GM19395 (cell line): Measurements from ENCODE around the gene CFAP74.

Experiments used
- ATAC-seq: cut with Tn5 transposase; IDR thresholded peaks from one replicate; pipeline ENCODE4 v1.9.1; 2021; ENCODE audit warnings: mild to moderate bottlenecking, moderate library complexity; ENCODE audit not compliant: unreplicated experiment

The CFAP74 gene

DNA sequence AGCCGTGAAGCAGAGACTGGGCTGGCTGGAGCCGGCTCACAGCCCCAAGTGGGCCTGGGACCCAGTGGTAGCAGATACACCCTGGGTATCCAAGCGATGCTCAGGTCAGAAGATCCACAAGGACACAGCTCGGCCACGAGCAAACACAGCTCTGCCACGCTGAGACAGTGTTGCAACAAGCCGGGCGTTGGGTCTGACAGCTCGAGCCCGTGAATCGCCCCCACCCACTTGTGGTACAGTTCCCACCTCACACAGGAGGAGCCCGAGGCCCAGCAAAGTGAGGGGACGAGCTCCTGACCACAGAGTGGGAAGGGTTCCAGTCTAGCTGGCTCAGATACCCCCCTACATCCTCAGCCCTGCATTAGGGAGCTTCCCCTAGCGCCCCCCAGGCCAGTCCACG lies 37.7 kb upstream of the CFAP74 start:
- ATAC-seq: no peak

DNA sequence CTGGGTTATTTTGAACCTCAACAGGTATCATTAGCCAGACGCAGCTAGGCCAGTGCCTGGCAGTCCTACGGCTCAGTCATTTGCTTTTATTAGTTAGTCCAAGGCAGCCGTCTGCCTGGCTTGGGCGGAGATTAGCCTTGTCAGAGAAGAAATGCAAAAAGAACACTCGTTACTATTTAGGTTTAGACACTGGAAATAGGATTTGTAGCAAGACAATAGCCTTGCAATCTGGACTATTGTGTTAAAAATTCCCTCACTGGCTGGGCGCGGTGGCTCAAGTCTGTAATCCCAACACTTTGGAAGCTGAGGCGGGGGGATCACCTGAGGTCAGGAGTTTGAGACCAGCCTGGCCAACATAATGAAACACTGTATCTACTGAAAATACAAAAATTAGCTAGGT lies 35.7 kb upstream of the CFAP74 start:
- no peak for ATAC-seq

DNA sequence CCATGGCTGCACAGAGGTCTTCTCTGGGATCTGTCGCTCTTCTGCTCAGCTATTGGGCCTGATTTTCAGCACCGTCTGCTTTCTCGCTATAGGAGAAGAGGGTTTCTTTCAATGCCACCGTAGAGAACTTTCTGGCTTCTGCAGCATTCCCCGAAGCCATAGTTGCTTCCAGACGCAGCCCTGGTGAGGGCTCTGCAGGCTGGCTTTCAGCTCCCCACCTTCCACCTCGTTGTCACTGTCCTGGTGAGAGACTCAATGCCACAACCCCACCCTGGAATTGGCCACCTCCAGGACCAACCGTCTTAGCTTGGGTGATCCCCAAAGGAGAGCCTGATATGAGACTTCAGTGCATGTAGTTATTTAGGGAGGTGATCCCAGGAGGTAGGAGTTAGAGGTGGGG lies 34.6 kb upstream of the CFAP74 start:
- ATAC-seq: no peak

DNA sequence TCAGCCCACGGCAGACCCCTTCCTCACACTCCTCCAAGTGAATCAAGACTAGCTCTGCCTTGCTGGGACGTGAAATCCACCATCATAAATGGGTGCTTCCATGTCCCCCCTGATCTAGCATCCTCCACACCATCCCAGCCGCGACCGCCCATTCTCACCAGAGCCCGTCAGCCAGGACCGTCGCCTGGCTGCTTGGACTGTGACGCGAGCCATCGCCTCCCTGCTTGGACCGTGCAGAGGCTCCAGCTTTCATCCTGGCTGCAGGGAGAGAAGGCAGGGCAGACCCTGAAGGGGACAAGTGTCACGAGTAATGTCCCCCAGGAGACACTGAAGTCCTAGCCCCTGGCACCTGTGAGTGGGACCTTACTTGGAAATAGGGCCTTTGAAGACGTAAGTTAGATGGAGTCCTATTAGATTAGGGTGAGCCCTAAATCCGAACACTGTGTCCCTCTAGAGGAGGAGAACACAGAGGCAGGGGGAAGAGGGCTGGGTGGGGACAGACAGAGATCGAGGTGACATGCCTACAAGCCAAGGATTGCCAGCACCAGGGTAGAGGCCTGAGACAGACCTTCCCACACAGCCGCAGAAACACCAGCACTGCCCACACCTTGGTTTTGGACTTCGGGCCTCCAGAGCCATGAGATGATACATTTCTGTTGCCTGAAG lies 33.9 kb upstream of the CFAP74 start:
- ATAC-seq: no peak

DNA sequence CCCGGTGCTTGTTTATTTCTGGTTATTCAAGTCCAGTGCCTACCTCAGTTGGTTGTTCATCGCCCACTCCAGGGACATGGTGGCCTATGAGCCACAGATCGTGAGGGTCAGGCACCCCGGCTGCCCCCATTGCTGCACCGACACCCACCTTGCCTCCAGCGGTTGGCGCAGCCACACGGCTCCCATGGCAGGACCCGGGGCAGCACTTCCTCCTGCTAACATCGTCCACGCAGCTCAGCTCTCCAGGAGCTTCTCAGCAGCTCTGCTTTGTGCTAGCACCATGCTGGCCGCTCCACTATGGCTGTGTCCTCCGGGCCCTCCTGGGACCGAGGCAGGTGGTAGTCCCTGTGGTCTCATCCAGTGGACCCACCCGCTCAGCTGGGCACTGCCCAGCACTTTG lies 32.7 kb upstream of the CFAP74 start:
- ATAC-seq: no peak

DNA sequence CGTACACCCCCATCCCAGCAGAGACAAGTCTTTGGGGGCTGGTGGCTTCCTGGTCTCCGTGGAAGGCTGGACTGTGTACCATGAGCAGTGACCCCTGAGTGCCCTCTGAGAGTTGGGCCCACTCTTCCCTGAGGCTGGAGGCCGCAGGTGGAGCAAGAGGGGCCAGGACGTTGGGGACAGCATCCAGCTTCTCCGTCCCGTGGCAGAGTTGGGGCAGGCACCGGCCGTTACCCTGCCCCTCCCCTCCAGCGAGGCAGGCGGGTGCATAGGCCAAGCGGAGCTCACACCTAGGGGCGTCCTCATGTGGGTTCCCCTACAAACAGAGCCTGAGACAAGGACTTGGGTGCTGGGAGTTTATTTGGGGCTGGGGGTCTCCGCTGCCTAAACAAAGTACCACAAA lies 29.6 kb upstream of the CFAP74 start:
- no peak for ATAC-seq

DNA sequence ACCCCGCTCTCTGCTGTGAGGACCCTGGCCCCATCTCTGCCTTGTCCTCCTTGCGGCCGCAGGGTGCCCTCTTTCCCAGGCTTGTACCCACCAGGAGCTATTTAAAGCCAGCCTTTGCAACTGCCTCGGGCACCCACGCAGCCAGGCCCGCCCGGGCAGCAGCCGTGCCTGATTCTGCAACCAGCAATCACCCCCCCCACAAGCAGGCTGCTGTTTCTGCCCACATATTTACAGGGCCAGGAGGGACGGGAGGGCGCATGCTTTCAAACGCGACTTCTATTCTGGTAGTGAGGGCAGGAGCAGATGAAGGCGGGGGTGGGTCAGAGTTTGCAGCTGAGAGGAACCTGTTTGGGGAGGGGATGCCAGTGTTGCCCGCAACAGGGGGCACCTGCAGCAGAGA lies 29.2 kb upstream of the CFAP74 start:
- no peak for ATAC-seq

DNA sequence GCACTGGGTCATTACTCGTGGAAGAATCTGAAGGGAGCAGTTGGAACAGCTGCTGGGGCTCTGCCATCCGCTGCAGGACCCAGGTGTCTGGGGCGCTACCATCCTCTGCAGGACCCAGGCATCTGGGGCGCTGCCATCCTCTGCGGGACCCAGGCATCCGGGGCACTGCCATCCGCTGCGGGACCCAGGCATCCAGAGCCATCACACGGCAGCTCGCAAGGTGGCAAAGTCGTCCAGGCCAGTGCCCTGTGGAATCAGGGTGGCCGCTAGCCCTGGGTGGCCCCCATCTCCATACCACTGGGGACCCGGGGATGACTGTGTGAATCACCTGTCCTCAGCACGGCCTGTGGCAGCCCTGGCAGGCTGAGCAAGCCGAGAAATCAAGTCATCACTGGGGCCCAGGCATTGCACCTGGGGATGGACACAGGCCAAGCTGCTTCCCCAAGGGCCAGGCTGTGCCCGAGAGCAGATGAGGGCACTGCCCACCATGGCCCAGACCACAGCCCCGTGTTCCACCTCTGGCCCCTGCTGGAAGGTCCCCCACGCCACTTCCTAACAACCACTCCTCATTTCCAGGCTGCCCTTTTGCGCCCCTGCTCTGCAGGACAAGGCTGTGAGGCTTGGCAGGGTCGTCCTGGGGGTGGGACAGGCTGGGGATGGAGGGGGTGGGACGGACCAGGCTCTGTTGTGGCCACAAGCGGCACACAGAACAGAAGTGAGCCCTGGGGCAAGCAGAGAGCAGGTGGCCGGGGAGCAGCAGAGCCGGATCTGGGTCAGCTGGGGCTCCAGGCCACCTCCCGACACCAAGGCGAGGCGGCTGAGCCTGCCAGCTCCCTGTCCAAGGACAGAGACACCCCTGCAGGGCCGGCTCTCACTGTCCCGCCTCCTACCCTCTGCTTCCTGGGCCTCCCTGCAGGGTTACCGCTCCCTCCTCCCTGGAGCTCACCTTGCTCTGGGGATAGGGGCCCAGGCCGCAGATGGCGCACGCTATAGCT lies 28.3 kb upstream of the CFAP74 start:
- ATAC-seq: no peak

DNA sequence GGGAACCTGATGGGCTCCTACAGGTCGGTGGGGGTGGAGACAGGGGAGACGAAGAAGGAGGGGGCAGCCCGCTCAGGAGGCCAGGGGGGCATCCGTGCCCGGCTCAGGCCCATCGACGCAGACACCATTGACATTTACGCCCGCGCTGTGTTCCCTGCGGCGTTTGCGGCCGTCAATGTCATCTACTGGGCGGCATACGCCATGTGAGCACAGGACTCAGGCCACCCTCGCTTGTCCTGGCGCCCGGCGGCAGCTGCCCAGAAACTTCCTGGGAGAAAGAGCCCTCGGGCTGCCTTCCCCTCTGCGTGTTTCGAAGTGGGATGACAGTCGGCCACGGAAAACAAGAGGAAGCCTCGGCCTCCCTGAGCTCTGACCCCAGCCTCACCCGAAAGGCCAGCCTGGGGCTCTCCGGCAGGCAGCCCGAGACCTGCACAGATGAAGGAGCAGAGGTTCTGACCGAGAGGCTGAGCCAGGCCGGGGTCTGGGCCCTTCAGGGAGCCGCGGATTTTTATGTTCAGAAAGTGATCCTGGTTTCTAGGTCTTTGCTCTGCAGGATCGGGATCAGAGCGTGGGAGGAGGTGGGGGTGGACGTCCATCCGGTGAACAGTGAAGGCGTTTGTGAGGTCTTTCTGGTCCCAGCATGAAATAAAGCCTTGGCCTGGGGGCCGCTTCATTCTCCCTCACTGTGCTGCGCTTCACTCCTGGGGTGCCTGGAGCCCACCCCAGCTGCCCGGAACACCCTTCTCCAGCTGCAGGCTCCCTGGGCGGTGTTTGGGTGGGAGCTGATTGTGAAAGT lies 26.7 kb upstream of the CFAP74 start:
- ATAC-seq: no peak

DNA sequence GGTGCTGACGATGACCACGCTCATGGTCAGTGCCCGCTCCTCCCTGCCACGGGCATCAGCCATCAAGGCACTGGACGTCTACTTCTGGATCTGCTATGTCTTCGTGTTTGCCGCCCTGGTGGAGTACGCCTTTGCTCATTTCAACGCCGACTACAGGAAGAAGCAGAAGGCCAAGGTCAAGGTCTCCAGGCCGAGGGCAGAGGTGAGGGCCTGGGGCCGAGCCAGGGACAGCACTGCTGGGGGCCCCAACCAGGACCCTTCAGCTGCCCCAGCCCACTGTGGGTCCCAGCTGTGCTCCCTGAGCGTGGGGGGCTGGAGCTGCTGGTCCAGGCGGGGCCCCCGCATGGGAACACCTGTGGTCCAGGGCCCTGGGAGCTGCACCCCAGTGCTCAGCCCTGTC lies 26.0 kb upstream of the CFAP74 start:
- ATAC-seq: no peak

DNA sequence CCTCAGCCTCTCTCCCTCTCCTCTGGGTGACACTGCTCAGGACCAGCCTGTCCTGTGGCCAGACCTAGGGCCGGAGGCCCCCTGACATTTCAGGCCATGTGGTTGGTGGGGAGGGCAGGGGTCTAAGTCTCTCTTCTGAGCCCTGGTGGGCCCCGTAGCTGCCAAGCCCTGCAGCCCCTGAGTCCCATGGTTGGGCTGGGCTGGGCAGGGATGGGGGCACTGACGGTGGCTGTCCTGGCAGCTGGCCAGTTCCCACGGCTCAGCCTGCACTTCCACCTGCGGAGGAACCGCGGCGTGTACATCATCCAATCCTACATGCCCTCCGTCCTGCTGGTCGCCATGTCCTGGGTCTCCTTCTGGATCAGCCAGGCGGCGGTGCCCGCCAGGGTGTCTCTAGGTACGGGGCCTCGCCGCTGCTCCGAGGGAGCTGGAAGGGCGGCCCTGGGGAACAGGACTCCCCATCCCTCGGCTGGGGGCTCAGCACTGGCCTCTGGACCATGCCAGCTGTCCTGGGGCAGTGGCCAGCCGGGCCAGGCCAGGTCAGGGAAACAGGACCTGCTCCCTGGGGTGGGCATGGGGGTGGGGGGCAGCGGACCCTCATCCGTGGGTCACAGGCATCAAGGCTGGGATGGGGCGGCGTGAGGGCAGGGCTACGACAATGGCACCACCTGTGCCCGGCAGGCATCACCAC lies 25.4 kb upstream of the CFAP74 start:
- no peak for ATAC-seq

DNA sequence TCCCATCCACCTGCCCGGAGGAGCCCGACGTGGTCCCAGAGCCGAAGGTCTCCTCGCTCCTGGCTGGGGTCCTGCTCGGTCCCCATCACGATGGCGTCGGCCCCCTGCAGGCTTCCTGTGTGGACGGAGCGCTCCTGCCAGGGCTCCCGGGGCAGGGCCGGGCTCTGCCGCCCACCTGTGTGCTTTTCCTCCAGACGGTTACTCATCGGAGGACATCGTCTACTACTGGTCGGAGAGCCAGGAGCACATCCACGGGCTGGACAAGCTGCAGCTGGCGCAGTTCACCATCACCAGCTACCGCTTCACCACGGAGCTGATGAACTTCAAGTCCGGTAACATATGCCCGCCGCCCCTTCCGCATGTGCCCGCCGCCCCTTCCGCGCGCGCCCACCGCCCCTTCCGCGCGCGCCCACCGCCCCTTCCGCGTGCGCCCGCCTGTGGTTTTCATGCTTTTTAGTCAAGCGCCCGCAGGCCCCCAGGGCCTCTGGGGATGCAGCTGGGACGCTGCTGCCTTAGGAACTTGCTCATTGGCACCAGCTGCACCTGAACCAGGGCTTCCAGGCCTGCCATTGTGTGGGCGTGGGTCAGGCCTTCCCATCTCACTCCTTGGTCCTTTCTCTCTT lies 24.5 kb upstream of the CFAP74 start:
- no peak for ATAC-seq

DNA sequence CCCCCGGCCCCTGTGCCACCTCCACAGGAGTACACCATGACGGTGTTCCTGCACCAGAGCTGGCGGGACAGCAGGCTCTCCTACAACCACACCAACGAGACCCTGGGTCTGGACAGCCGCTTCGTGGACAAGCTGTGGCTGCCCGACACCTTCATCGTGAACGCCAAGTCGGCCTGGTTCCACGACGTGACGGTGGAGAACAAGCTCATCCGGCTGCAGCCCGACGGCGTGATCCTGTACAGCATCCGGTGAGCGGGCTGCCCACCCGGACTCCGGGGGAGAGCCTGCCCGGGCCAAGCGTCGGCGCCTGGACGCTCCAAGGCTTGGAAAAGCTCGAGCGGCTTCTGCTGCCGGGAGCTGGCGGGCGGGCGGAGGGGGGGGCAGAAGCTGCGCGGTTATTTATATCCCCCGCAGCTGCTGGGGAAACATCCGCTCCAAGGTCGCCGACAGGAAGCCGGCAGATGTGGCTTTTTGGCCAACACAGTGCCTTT lies 21.9 kb upstream of the CFAP74 start:
- ATAC-seq: no peak

DNA sequence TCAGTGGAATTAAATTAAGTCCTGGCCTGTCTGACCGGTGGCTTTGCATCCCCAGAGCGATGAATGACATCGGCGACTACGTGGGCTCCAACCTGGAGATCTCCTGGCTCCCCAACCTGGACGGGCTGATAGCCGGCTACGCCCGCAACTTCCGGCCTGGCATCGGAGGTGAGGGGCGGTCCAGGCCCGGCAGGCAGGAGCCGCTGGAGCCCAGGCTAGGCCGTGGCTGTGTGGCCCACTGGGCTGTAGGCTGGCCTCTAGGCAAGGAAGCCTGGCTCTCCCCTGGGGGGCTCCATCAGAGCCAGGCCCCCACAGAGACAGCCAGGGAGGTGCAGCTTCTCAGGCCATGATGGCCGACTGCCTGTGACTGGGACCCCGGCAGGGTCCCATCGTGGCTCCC lies 21.3 kb upstream of the CFAP74 start:
- no peak for ATAC-seq

DNA sequence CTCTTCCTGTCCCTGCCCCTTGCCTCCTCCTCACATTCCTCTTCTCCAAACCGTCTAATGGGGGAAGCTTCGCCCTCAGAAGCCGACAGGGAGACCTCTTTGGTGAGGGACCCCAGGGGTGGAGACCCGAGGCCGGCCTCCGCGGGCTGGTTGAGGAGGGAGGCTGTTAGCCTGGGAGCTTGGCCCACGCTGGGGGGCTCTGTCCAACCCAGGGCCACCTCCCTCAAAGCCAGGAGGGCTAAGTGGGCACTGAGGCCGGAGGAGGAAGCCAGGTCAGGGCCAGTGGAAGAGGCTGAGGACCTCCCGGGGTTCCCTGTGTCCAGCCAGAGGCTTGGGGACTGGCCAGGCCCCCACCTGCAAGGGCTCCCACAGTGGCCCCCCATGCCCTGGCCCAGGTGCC lies 20.9 kb upstream of the CFAP74 start:
- no peak for ATAC-seq

DNA sequence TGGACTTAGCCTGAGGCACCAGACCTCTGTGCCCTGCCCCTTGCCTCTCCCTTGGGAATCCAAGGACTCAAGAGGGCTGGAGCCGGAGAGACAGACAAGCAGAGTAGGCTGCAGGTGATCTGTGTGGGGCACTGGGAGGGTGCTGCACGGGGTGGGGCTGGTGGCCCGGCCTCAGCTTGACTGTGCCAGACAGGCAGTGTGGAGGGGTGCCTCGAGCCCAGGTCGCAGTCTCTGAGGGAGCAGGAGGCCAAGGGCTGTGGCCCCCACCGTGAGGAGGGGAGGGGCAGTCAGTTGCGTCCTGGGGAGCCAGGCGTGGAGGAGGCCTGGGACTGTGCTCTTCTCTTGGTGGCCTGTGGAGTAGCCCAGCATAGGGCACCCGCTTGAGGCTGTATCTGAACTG lies 19.6 kb upstream of the CFAP74 start:
- ATAC-seq: no peak

DNA sequence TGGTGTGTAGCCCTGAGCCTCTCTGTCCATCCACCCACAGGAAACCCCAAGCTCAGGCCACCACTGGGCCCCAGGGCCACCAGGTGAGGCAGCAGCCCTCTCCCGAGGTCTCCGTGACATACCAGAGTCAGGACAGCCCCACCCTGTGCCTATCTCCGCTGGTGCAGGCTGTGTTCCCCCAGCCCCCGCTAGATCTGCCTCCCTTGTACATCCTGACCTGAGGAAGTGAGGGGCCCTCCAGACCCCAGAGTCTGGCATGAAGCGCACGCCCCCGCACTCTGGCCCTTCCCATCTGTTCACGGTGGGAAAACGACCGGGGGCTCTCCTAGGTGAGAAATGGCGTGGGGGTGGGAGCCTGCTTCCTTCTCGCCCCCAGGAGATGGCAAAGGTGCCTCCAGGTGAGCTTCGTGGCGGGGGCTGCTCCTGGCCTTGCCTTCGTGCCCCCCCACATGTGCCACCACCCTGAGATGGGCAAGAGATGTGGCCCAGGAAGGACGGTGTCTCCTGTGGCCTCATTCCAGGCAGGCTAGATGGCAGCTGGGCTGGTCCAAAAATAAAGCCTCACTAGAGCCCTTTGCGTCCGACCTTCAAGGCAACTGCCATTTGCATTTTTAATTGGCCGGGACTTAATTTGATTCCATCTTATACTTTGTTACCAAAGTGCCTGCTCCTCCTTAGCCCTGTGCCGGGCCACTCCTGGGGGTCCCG lies 18.6 kb upstream of the CFAP74 start:
- ATAC-seq: no peak

DNA sequence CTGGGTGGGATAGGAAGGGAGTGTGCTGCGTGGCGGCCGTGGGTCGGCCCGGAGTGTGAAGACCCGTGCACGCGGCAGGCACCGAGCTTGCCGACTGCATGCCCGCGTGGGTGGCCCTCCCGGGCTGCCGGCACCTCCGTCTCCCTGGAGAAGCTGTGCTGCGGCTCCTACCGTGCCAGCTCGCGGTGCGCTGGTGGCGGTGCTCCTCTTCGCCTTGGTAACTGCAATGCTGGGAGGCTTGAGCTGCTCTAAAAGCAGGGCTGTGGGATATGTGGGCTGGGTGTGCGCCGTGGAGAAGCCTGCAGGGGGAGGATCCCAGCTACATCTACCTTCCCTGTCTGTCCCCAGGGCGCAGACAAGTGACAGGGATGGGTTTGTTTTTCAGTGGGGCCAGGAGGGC lies 18.0 kb upstream of the CFAP74 start:
- ATAC-seq: no peak

DNA sequence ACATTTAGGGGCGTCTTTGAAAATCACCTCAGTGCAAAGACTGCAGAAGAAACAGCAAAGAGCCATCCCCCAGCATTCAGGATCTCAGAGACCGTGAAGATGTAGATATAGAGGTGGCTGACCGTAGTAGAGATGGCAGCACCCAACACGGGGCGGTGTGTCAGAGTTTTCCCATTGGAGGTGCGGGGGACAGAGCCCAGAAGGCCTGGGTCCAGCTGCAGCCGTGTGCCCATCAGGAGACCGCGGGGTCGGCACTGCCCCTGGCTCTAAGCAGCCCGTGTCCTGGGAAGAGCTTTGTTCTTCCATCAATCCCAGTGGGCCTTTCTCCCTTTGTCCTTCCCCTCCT lies 16.7 kb upstream of the CFAP74 start:
- no peak for ATAC-seq
